HG02943 (cell line): Measurements from ENCODE around the gene DCP2.

Experiments
- ATAC-seq: cut with Tn5 transposase; IDR thresholded peaks from one replicate; pipeline ENCODE4 v1.9.1; 2021; ENCODE audit warnings: mild to moderate bottlenecking, low read depth, moderate library complexity; ENCODE audit not compliant: unreplicated experiment

DCP2 gene

GRCh38 chr5:113062869-113063508 is 86.4 kb downstream of the DCP2 start:
- no peak for ATAC-seq

DNA sequence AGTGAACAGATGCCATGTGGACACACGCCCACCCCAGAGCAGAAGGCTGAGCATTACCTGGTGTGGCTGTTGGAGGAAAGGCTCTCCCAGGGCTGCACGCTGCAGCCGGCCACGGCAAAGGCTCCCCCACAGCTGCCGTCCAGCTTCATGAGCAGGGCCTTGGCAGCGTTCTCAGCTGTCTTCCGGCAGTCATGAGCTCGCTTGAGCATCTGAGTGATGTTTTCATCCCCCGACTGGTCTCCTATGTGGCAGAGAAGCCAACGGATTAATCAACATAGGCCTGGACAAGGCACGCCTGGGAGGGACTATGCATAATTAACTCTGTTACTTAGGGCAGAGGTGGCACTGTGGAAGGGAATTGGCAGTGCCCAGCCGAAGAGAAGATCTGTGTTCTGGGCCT is 87.3 kb downstream of the DCP2 start:
- ATAC-seq = no peak

- no peak for ATAC-seq
These were observed 88.2 kb downstream of the DCP2 start for GRCh38 chr5:113064806-113065205.

DNA sequence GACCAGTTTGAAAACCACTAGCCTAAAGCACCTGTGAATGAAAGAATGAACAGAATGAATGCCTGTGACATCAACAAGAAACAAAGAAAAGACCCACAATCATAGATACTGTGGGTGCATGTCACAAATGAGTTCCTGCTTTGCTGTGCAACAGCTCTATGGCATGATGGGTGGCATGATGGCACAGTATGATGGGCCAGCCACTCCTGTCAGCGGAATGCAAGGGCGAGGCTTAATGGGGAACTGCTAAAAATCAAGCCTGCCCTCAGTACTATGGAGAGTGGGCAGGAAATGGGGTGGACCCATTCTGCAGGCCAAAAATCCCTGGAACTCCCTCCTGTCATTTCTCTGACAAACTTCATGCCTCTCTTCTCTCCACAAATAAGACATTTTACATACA is 89.0 kb downstream of the DCP2 start:
- no peak for ATAC-seq

DNA sequence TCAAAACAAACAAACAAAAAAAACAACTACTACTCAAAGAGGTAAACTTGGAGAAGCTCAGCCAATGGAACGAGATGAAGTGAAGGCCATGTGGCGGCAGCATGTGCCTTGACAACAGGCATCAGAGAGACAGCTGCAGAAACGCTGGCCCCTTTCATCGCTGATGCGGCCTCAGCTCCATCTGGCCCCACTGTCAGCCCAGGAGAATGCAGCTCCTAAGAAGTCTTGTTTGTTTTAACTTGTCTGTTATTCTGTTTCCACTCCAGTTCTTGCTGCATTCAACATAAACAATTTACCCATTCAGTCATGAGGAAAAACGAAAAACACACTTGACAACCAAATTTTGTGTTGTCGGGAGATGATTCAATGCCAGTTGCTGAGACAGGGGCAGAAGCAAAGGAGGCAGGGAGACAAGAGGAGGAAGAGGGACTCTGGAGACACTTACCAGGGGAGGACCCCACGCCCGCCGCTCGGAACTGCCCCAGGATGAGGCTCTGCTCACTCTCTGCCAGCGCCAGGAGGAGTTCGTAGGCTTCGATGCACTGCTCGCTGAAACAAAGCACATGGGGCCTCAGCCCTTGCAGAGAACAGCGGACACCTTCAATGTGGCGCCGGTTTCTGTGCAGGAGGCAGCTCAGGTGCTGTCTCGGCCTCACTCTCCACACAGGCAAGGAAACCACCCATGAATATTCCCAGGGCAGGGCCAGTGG is 91.2 kb downstream of the DCP2 start:
- ATAC-seq = no peak

GRCh38 chr5:113068559-113068958 is 92.0 kb downstream of the DCP2 start:
- ATAC-seq = no peak
